ENCODE measurements around the gene AHSA1. TPM values are rescaled to one million over a fixed set of nuclear protein-coding genes. Genes with fewer than 3 reads are reported as not detected.

AHSA1 gene
- total RNA-seq (87.5 and 112 TPM in 2 replicates), polyA plus RNA-seq (82.5 and 83.2 TPM in 2 replicates), polyA minus RNA-seq (62.3 and 70.2 TPM in 2 replicates)
- 127 TPM for total RNA-seq (2013)

GRCh38 chr14:77457522-77458248 lies at the start of gene AHSA1, which contains the start of gene VIPAS39:
AHSA1 (plus strand) TSS chr14:77458093; CDS start chr14:77458190, 97 bp downstream.
VIPAS39 (minus strand) TSS chr14:77457601; CDS start chr14:77454102, 3,499 bp downstream.
- Histone ChIP-seq H3K79me2 (ENCODE audit: control insufficient read depth, insufficient read depth, low read length) (peaks cover 58% of the 10 kb centered on the region), H4K20me1 (ENCODE audit: control insufficient read depth, insufficient read depth, low read length, poor library complexity, severe bottlenecking) (peaks cover 40% of the 10 kb centered on the region), H3K4me3 (ENCODE audit: control extremely low read depth in 1 of 5, extremely low read depth in 1 of 5, insufficient read depth in 1 of 5, low read depth in 2 of 5, low read length in 4 of 5) (peak within 1 kb of the TSS; percentile 72 to 99 (median 93)), H2AFZ (ENCODE audit: insufficient read depth, low read depth, low read length, poor library complexity, severe bottlenecking) (peak within 1 kb of the TSS; percentile 98), H3K27ac (ENCODE audit: low read length in 2 of 2) (peak within 1 kb of the TSS; percentile 80 to 91), H3K27me3 (replicated peaks in 1 of 4; ENCODE audit: control extremely low read depth in 1 of 4, control insufficient read depth in 3 of 4, insufficient read depth in 4 of 4, low read length in 3 of 4) (no peaks in the 10 kb centered on the region), H3K9me3 (ENCODE audit: control extremely low read depth in 1 of 3, control insufficient read depth in 2 of 3, insufficient read depth in 1 of 3, low read length in 2 of 3) (no peaks in the 10 kb centered on the region), H3K36me3 (replicated peaks in 1 of 2; ENCODE audit: control extremely low read depth in 1 of 2, control insufficient read depth in 1 of 2, extremely low read depth in 1 of 2, insufficient read depth in 2 of 2, low read length in 1 of 2) (peaks cover 10 to 34% of the 10 kb centered on the region in 2 experiments), H3K4me2 (replicated peaks; ENCODE audit: low read depth, low read length, poor library complexity, severe bottlenecking) (peak within 1 kb of the TSS; percentile 89), H3K4me1 (ENCODE audit: control insufficient read depth in 2 of 2, insufficient read depth in 2 of 2, low read length in 2 of 2) (peaks cover 21 to 24% of the 10 kb centered on the region in 2 donors), H3K9ac (ENCODE audit: low read length) (peak within 1 kb of the TSS; percentile 91)
- under 1% methylated on average over 47 of the region's 50 CpGs for WGBS (ENCODE audit: insufficient coverage)
- ATAC-seq (ENCODE audit: low read depth) (peak; percentile 91), DNase-seq (peak; percentile 98)
- Mint-ChIP-seq H3K4me3 (peak within 1 kb of the TSS; percentile 100), H3K27ac (peak within 1 kb of the TSS; percentile 99), H3K27me3 (no peaks in the 10 kb centered on the region), H3K9me3 (ENCODE audit: insufficient read depth) (no peaks in the 10 kb centered on the region), H3K4me1 (peaks cover 39% of the 10 kb centered on the region)
- CTCF ChIA-PET, result interaction anchor here (0.7 to 4.3 kb wide), 7 partner anchors 42 to 334 kb away, joined by 3 to 20 read pairs (median 7); partner anchors contain the start of genes GSTZ1 and POMT2
- TF ChIP-seq EZH2 (IDR thresholded peaks at IDR 0.05; ENCODE audit: borderline replicate concordance, insufficient read depth, low read depth, low read length, poor library complexity, severe bottlenecking) (no peak), CTCF (IDR thresholded peaks at IDR 0.05) (no peak)
- intact Hi-C loops (cut with micrococcal nuclease), result loop anchor here (1.0 to 5.0 kb wide), 13 partner anchors 80 to 644 kb away; partner anchors contain the start of genes ADCK1, ALKBH1, CIPC and GSTZ1
- POLR2A ChIA-PET, result interaction anchor here (1.5 to 2.0 kb wide), 2 partner anchors 81 to 137 kb away, joined by 8 to 9 read pairs; partner anchors contain the start of genes GSTZ1, POMT2, SAMD15 and TMED8

Measured in B cell (primary cell).